ENCODE results near the gene MAP7D3. TPM values are rescaled to one million over a fixed set of nuclear protein-coding genes. Genes with fewer than 3 reads are reported as not detected.
"Not testable (repeated sequence)": the region's sequence is repeated elsewhere in the genome, so short reads cannot be mapped to it uniquely, and the experiment has no call there.

Gene MAP7D3
- total RNA-seq, 1 donor from 2014 or later = 18.0 TPM

DNA sequence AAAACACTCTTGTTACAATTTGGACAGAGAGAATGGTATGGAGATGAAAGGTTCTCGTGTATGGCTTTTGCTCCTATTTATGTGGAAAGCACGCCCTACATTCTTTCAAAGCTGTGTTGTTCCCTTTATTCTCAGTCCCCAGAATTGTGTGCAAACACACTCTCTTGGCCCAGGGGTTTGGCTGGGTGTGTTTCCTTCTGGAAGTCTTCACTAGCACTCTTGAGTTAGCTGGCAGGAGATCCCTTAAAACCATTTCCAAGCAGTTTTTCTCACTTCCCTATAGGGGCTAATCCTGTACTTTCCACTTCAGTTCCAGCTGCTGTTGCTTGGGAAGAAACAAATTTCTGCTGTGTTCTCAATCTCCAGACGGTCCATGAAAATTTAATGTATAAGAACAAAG, 68.8 kb downstream of the MAP7D3 start:
- peak; percentile 79 for DNase-seq

GRCh38 chrX:136179133-136179532, 72.1 kb downstream of the MAP7D3 start:
- DNase-seq = no peak

- DNase-seq = peak; percentile 73
Observed at GRCh38 chrX:136176399-136176825, 74.8 kb downstream of the MAP7D3 start.

DNA sequence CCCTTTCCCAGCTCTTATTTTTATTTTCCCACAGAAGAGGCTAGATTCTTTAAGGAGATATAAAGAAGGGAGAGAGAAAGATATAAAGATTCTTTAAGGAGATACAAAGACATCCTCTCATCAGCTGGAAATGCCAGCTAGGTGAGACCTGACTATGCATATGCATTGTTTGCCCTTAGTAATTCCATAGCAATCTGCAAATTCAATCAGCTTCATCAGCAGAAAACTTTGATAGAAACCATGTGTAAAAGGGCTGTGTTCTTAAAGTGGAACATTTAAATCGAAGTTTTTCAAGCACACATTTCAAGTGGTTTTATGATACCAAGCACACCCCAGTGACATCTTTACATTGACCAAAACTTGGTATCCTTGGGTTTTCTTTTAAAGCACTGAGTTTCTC, 79.8 kb downstream of the MAP7D3 start:
- DNase-seq = no peak

DNA sequence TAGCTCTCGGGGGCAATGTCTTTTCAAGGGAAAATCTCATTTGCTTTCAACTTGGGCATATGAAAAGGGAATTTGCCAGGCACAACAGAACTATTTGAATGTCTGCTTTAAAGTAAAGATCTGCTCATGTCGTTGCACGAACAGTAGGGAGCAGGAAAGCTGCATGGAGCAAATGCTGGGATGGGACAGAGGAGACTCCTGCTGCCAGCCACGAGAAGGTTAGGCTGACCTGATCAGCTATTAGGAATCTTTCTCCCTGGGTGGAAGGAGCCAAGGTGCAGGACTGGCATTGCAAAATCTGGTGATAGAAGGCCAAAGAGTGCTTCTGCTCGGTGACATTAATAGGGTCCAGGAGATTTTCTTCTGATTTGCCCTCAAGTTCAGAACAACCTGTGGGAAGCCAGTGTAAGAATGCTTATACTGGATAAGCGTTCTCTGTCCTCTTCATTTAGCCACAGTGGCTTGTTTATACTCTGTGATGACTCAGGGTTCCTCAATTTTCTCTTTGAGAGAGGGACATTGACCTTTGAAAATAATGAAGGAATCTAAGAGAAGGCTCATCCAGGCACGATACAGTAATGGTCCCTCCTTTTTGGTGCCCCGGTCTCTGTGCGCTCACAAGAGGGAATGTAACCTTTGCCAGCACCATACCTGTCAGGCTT, 80.9 kb downstream of the MAP7D3 start:
- no peak for DNase-seq

DNA sequence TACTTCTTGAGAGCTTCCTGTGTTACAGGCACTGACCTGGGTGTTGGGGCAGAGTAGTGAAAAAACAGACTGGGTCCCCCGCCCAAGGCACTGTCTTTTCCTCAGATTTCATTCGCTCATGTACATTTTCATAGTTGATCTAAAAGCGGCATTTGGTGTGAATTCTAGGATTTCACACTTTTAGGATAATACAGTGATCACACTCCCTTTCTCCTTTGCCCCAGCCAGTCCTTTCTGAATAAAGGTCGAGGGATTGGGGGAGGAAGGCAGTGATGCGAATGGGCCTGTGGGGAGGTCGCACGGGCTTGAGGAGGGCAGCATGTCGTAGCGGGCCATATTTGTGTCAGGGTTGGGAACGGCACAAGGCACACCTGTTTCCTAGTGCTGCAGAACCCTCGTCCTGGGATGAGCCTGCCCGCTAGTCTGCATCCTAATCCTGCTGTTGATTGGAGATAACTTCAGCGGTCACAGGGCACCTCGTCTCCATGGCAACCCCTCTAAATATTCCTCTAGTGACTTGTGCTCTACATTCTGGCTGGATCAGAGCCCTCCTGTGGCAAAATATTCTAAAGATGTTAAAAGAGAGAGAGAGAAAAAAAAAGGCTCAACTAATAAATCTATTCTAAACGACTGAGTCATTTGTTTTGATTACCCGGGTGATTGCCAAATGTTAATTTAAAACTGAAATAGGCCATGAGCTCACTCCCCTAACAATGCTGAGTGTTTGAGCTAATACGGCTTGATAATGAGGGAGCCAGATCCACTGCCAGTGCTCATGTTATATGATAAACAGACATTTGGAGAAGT, 82.1 kb downstream of the MAP7D3 start:
- peak; percentile 93 for DNase-seq

- DNase-seq = not testable (repeated sequence)
Observed at GRCh38 chrX:136167989-136168388, 83.2 kb downstream of the MAP7D3 start.

DNA sequence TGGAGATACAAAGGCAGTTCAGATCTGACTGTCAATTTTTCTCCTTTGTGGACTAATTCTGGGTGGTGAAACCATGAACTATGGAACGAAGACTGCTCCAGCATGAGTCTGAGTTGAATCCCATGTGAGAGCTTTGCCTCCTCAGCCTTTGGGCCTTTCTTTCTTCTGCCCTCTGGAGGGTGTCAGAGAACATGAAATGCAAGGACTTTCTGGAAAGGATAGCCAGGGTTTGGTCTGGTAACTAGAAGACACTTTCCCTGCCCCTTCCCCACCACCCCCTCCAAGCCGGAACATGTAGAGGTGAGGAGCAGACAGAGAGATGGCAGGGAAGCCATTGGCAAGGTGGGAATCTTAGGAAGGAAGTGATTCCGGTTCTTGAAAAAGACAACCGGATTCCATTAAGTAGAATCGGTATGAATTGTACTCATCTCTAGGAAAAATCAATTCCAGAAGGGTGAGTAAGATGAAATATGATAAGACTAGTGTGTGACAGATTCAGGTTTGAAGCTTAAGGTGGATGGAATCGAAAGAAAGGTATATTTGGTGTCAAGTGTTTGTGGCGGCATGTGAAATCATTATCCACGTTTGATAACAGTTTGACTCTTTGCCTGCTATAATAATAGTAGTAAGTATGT, 84.9 kb downstream of the MAP7D3 start:
- no peak for DNase-seq

DNA sequence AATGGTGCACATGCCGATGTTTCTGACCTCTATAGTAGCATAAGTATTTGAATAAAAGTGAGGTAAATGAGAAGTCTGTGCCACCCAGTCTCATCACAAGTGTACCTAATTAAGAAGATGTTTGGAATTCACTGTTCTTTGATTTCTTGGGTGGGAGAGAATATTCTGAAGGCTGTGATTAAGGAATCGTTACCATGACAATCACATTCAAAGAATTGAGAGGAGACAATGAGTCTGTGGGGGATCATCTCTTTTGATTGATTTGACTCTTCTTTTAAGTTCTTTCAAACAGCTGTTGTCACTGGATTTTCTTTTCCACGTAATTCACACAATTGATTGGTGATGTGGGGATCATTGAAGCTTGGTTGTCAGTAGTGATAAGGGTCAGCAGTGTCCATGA, 85.8 kb downstream of the MAP7D3 start:
- no peak for DNase-seq

DNA sequence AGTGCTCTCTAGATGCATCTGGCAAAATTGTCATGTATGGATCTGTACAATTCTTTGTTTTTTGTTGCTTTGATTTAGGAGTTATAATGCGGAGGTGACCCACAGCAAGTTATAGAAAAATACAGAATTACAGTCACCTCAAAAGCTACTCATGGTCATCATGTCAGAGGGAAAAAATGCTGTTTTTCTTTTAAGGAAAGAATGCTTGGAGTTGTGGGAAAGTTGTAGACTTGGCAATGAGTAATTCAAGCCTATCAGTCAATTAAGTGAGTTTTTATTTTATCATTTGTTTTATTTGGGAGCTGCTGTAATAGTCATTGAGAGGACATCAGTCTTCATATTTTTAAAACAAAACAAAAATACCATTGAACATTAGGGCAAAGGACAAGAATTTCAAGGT, 87.5 kb downstream of the MAP7D3 start:
- DNase-seq = no peak

Other genes with a start within 250 kb of the MAP7D3 start
- gene FHL1, start 103.9 kb downstream of the MAP7D3 start, total RNA-seq = 286 TPM
- not detected for gene ADGRG4, start 49.6 kb upstream of the MAP7D3 start, total RNA-seq
- not detected for gene BRS3, start 236.5 kb upstream of the MAP7D3 start, total RNA-seq
- gene HTATSF1, start 246.2 kb upstream of the MAP7D3 start, total RNA-seq = 39.0 TPM

All from skin of body (tissue), 2 donors.